Hematopoietic multipotent progenitor cell treated with erythropoietin and hydrocortisone succinate and interleukin-3 and kit ligand, for 6 days (in vitro differentiated cells): ENCODE results near the gene KLF11.
"Not testable (repeated sequence)": the region's sequence is repeated elsewhere in the genome, so short reads cannot be mapped to it uniquely, and the experiment has no call there.

Experiments
- DNase-seq: peaks from one replicate; pipeline ENCODE4 v3.0.0-alpha.2; 2015

Gene KLF11

DNA sequence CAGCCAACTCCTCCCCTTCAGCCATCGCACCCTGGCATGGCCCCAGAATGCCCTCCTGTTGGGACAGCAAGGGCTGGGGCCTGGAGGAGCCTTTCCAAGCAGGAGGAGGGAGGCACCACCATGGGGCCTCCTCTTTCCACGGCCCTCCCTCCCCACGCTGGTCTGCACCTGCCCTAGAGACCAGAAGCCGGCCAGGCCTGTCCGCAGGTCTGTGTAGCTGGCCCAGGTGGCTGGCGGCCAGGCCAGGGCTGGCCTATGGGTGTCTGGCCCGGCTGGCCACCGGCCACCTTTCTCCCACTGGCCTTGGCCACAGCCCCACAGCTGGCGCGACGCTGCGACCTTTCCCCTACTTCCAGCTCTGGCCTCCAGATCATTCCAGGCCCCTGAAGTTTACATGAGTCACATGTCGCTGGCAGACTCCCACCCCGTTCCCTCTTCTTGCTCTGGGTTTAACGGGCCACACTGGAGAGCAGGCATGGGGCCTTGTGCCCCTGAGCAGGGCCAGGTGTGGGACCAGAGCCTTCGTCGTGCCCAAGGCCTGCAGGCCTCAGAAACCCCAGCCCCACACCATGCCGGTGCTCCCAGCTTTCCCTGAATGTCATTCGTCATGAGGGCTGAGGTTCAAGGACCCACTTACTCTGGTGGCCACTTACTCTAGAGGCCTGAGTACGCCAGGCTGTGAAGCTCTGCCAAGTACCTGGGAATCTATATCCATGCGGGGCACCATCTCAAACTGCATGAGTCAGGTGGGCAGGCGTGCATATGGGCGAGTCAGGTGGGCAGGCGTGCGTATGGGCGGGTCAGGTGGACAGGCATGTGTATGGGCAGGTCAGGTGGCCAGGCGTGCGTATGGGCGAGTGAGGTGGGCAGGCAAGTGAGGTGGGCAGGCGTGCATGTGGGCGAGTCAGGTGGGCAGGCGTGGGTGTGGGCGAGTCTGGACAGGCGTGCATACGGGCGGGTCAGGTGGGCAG lies 33.3 kb upstream of the KLF11 start:
- DNase-seq, result no peak

DNA sequence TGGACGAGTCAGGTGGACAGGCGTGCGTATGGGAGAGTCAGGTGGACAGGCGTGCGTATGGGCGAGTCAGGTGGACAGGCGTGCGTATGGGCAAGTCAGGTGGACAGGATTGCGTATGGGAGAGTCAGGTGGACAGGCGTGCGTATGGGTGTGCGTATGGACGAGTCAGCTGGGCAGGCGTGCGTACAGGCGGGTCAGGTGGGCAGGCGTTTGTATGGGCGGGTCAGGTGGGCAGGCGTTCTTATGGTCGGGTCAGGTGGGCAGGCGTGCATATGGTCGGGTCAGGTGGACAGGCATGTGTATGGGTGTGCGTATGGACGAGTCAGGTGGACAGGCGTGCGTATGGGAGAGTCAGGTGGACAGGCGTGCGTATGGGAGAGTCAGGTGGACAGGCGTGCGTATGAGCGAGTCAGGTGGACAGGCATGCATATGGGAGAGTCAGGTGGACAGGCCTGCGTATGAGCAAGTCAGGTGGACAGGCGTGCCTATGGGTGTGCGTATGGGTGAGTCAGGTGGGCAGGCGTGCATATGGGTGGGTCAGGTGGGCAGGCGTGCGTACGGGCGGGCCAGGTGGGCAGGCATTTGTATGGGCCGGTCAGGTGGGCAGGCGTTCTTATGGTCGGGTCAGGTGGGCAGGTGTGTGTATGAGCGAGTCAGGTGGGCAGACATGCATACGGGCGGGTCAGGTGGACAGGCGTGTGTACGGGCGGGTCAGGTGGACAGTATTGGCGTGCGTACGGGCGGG lies 32.3 kb upstream of the KLF11 start:
- not testable (repeated sequence) for DNase-seq

DNA sequence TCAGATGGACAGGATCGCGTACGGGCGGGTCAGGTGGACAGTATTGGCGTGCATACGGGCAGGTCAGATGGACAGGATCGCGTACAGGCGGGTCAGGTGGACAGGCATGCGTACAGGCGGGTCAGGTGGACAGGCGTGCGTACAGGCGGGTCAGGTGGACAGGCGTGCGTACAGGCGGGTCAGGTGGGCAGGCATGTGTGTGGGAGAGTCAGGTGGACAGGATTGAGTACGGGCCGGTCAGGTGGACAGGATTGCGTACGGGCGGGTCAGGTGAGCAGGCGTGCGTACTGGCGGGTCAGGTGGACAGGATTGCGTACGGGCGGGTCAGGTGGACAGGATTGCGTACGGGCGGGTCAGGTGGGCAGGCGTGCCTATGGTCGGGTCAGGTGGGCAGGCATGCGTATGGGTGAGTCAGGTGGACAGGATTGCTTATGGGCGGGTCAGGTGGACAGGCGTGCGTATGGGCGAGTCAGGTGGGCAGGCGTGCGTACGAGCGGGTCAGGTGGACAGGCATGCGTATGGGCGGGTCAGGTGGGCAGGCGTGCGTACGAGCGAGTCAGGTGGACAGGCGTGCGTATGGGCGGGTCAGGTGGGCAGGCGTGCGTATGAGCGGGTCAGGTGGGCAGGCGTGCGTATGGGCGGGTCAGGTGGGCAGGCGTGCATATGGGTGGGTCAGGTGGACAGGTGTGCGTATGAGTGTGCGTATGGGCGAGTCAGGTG lies 31.6 kb upstream of the KLF11 start:
- DNase-seq, result not testable (repeated sequence)

DNA sequence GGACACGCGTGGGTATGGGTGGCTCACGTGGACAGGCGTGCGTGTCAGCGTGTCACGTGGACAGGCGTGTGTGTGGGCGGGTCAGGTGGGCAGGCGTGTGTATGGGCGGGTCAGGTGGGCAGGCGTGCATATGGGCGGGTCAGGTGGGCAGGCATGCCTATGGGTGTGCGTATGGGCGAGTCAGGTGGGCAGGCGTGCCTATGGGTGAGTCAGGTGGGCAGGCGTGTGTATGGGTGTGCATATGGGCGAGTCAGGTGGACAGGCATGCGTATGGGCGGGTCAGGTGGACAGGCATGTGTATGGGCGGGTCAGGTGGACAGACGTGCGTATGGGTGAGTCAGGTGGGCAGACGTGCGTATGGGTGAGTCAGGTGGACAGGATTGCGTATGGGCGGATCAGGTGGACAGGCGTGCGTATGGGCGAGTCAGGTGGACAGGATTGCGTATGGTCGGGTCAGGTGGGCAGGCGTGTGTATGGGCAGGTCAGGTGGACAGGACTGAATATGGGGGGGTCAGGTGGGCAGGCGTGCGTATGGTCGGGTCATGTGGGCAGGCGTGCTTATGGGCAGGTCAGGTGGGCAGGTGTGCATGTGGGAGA lies 30.9 kb upstream of the KLF11 start:
- not testable (repeated sequence) for DNase-seq

DNA sequence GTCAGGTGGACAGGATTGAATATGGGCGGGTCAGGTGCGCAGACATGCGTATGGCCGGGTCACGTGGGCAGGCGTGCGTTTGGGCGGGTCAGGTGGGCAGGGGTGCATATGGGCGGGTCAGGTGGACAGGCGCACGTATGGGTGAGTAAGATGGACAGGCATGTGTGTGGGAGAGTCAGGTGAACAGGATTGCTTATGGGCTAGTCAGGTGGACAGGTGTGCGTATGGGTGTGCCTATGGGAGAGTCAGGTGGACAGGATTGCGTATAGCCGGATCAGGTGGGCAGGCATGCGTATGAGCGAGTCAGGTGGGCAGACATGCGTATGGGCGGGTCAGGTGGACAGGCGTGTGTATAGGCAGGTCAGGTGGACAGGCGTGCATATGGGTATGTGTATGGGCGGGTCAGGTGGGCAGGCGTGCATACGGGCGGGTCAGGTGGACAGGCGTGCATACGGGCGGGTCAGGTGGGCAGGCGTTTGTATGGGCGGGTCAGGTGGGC lies 30.3 kb upstream of the KLF11 start:
- DNase-seq, result no peak

DNA sequence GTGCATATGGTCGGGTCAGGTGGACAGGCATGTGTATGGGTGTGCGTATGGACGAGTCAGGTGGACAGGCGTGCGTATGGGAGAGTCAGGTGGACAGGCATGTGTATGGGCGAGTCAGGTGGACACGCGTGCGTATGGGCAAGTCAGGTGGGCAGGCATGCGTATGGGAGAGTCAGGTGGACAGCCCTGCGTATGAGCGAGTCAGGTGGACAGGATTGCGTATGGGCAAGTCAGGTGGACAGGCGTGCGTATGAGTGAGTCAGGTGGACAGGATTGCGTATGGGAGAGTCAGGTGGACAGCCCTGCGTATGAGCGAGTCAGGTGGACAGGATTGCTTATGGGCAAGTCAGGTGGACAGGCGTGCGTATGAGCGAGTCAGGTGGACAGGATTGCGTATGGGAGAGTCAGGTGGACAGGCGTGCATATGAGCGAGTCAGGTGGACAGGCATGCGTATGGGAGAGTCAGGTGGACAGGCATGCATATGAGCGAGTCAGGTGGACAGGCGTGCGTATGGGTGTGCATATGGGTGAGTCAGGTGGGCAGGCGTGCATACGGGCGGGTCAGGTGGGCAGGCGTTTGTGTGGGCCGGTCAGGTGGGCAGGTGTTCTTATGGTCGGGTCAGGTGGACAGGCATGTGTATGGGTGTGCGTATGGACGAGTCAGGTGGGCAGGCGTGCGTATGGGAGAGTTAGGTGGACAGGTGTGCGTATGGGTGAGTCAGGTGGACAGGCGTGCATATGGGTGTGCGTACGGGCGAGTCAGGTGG lies 29.5 kb upstream of the KLF11 start:
- DNase-seq, result not testable (repeated sequence)

DNA sequence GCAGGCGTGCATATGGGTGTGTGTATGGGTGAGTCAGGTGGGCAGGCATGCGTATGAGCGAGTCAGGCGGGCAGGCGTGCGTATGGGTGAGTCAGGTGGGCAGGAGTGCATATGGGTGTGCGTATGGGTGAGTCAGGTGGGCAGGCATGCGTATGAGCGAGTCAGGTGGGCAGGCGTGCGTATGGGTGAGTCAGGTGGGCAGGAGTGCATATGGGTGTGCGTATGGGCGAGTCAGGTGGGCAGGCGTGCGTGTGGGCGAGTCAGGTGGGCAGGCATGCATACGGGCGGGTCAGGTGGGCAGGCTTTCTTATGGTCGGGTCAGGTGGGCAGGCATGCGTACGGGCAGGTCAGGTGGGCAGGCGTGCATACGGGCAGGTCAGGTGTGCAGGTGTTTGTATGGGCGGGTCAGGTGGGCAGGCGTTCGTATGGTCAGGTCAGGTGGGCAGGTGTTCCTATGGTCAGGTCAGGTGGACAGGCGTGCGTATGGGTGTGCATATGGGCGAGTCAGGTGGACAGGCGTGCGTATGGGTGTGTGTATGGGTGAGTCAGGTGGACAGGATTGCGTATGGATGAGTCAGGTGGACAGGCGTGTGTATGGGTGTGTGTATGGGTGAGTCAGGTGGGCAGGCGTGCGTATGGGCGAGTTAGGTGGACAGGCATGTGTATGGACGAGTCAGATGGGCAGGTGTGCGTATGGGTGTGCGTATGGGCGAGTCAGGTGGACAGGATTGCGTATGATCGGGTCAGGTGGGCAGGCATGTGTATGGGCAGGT lies 28.7 kb upstream of the KLF11 start:
- DNase-seq, result no peak

DNA sequence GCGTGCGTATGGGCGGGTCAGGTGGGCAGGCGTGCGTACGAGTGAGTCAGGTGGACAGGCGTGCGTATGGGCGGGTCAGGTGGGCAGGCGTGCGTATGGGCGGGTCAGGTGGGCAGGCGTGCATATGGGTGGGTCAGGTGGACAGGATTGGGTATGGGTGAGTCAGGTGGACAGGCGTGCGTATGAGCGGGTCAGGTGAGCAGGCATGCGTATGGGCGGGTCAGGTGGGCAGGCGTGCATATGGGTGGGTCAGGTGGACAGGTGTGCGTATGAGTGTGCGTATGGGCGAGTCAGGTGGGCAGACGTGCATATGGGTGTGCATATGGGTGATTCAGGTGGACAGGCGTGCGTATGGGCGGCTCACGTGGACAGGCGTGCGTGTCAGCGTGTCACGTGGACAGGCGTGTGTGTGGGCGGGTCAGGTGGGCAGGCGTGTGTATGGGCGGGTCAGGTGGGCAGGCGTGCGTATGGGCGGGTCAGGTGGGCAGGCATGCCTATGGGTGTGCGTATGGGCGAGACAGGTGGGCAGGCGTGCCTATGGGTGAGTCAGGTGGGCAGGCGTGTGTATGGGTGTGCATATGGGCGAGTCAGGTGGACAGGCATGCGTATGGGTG lies 27.9 kb upstream of the KLF11 start:
- not testable (repeated sequence) for DNase-seq

DNA sequence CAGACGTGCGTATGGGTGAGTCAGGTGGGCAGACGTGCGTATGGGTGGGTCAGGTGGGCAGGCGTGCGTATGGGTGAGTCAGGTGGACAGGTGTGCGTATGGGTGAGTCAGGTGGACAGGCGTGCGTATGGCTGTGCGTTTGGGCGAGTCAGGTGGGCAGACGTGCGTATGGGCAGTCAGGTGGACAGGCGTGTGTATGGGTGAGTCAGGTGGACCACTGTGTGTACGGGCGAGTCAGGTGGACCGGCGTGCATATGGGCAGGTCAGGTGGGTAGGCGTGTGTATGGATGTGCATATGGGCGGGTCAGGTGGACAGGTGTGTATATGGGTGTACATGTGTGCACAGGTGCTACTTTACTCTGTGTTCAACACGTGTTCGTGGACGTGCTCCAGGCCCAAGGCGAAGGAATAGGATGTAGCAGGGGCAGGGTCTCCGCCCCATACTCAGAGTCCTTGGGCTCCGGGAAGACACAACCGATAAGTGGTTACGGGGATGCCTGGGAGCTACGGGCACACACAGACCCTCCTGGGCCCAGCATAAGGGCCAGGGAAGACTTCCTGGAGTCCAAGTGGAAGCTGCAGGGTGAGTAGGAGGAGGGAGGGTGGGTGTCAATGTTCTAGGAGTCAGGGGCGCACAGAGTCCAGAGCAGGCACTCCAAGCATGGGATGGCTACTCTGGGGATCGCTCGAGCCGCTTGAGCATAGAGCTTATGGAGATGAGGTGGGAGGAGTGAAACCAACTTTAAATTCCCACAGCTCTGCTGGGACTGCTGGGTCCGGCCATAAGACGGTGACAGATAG lies 27.1 kb upstream of the KLF11 start:
- no peak for DNase-seq

DNA sequence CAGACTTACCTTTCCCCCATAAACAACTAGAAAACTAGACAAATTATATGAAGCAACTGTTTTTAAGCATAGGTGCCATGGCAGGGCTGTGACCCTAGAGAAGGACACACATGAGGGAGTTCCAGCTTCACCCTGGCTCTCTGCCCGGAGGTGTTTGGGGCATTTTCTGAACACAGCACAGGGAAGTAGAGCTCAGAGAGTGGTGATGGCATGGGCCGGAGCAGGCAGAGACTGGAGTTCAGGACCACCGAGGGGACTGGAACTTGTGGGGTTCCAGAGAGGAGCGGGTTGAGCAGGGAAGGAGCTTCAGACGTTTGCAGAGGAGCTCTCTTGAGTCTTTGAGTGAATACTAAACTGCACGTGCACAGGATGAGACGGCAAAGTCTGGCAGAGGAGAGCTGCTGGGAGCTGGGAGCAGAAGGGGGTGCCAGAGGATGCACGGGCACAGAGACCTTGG lies 26.5 kb upstream of the KLF11 start:
- no peak for DNase-seq

DNA sequence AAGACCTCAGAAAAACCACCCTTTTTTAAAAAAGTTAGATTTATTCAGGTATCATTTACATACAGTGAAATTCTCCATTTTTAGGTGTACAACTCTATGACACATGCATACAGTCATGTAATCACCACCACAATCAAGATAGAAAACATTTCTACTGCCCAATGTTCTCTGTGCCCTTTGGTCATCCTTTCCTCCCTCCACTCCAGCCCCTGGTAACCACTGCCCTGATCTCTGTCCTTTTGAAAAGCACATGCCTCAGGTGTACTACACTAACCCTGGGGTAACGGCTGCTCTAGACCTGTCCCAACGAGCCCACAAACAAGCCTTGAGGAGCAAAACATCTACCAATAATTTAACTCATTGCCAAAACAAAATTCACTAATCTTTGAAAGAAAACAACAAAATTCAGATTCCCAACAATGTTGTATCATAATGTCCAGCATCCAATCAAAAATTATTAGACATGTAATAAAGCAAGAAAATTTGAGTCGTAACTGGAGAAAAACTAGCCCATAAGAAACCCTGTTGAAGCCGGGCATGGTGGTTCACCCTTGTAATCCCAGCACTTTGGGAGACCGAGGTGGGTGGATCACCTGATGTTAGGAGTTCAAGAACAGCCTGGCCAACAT lies 25.9 kb upstream of the KLF11 start:
- no peak for DNase-seq

DNA sequence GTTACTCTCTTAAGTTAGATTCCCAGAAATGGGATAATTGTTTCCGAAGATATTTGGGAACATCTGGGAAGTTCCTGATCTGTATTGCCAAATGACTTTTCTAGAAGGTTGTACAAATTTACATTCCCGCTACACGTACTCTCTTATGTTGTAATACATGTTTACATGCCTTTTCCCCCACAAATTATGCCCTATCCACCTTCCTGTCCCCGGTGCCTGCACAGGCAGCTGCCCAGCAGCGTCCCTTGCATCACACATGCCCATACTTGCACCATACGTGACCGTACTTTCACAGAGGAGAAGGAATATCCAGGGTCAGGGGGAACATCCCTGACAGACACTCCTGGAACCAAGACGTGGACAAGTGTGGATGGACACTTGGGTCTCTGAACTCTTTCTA lies 24.2 kb upstream of the KLF11 start:
- DNase-seq, result no peak

DNA sequence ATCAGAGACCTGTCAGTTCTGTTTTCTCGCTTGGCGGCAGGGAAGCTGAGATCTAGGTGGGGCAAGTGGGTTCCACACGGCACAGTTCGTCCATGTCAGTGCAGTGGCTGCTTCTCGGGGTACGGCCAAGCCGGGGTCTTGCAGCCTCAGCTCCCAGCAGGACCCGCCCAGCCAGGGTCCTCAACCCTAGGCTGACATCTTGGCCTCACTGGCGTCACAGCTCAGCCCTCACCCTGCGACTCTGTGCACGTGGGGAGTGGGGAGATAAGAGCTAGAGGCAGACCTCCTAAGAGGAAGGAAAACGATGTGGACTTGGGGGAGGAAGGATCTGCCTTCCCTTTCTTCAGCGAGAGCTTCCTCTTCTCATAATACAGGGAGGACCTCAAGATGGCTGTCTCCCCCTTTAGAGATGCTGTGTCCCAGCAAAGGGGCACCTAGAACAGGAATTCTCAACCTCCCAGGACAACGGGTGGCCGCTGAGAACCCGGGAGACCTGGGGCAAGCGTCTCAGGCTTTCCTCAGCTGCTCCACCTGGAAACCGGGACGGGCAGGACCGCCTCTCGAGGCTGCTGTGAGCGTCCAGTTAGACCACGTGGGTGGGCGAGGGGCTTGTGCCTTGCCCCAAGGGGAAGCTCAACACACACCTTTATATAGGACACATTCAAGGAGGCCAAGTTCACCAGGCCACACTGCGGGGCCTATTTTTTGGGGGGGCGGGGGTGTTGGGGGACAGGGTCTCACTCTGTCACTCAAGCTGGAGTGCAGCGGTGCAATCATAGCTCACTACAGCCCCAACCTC lies 23.5 kb upstream of the KLF11 start:
- DNase-seq, result no peak

DNA sequence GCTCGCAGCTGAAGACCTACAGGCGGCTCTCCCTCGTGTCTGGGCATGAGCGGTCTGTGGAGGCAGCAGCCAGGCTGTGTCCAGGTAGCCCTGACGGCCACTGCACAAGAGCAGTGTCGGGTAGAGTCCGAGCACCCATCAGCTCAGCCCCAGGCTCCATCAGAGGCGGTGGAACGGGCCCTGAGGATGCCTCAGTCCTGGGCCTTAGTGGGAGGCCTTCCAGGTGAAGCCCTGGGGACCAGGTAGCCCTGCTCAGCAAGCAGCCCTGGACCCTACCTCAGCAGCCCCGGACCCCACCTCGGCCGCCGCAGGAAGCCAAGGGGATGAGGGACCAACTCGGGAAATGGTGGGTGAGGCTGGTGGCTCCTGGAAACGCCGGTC lies 21.3 kb upstream of the KLF11 start:
- DNase-seq, result no peak

DNA sequence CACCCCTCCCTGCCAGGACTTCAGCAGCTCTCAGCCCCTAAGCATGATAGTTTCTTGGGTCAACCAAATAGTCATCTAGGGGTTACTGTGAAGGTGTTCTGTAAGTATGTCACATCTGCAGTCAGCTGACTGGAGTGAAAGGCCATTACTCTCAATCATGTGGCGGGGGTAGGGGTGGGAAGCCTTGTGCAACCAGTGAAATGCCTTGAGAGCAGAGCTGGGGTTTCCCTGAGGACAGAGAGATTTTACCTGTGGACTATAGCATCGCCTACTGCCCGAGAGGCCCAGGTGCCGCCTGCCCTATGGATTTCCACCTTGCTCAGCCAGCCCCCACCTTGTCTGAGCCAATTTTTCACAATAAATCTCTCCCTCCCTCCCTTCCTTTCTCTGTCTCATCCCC lies 20.9 kb upstream of the KLF11 start:
- DNase-seq, result no peak

DNA sequence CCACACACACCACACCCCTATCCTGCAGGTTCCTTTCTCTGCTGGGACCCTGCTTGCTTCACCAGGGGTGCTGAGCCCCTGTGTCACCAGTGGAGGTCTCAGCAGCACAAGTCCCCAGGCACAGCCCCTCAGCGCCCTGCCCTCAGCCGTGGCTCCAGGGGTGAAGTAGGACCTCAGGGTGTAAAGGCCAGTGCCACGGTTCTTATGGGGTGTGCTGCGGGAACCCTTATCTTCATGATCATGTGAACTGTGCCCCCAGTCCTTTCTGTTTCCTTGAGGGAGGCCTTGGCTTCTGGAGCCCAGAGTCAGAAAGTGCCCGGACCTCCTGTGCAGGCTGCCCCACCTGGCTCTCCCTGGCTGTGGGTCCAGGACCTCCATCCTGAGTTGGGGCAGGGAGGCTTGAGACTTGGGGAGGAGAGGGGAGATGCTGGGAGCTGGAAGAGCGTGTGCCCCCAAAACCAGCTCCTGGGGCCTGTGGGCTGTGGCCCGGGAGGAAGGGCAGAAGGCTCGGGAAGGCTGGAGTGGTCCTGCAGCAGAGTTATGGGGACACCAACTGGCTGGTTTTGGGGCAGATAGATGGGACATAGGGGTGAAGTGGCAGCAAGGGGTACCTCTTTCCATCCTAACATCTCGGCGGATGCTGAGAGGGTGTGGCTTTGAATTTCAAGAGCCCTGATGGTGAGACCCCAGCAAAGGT lies 20.2 kb upstream of the KLF11 start:
- no peak for DNase-seq

DNA sequence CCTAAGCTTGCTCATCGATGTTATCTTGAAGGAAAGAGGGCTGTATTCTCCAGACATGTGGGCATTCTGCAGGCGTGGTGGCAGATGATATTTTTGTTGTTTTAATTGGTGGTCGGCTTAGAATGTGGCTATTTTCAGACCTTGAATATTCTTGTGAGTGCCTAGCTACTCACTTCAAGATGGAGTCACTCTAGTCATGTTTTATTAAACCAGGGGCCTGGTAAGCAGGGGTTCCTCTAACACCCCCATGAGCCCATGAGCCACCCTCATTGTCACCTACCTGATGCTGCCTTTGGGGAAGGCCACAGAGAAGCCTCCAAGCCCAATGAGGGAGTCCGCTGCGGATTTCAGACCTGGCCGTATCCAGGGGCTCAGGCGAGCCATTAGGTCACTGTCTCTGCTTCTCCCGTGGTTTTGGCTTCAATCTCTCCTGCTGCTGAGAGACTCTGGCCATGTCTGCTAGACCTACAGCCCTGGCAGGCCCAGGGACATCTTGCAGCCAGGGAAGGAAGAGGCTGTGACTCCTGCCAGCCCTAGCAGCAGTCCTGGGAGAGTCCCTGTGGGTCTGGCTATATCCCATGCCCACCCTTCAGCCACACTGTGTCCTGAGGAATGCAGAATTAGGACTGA lies 16.3 kb upstream of the KLF11 start:
- DNase-seq, result no peak
